Hippocampal formation (tissue), 2 donors: ENCODE results near the gene CACNA2D3.
"Not testable (repeated sequence)": the region's sequence is repeated elsewhere in the genome, so short reads cannot be mapped to it uniquely, and the experiment has no call there.

Source experiments
- DNase-seq, 2 donors: peaks; one replicate each; lab custom pipeline; 2025; lab: John Stamatoyannopoulos, UW

CACNA2D3 gene

GRCh38 chr3:55078876-55079275, 956.5 kb downstream of the CACNA2D3 start:
- DNase-seq = no peak

- DNase-seq = no peak
Observed at GRCh38 chr3:55085231-55085630, 962.9 kb downstream of the CACNA2D3 start.

- no peak for DNase-seq
Observed at GRCh38 chr3:55089211-55089610, 966.9 kb downstream of the CACNA2D3 start.

GRCh38 chr3:55090291-55090690, 967.9 kb downstream of the CACNA2D3 start:
- no peak for DNase-seq

GRCh38 chr3:55090746-55091145, 968.4 kb downstream of the CACNA2D3 start:
- no peak for DNase-seq

GRCh38 chr3:55091381-55092225, 969.3 kb downstream of the CACNA2D3 start:
- DNase-seq = no peak

GRCh38 chr3:55094676-55095075, 972.3 kb downstream of the CACNA2D3 start:
- no peak for DNase-seq

- DNase-seq = no peak
Observed at GRCh38 chr3:55097441-55097840, 975.1 kb downstream of the CACNA2D3 start.

GRCh38 chr3:55105647-55106046, 983.3 kb downstream of the CACNA2D3 start:
- DNase-seq = no peak

- DNase-seq = no peak
Observed at GRCh38 chr3:55107187-55107586, 984.8 kb downstream of the CACNA2D3 start.

- DNase-seq = not testable (repeated sequence)
Observed at GRCh38 chr3:55111906-55112305, 989.6 kb downstream of the CACNA2D3 start.

- DNase-seq = no peak
Observed at GRCh38 chr3:55118451-55118850, 996.1 kb downstream of the CACNA2D3 start.

- no peak for DNase-seq
Observed at GRCh38 chr3:55119268-55119667, 996.9 kb downstream of the CACNA2D3 start.

GRCh38 chr3:55122312-55122711, 1000.0 kb downstream of the CACNA2D3 start:
- no peak for DNase-seq
